Hypothalamus (tissue), 51 donors: ENCODE measurements around the gene HNRNPA3.
"Not testable (repeated sequence)": the region's sequence is repeated elsewhere in the genome, so short reads cannot be mapped to it uniquely, and the experiment has no call there.

Experiments used
- DNase-seq, 51 donors: peaks; one replicate each; lab custom pipeline; 2025; lab: John Stamatoyannopoulos, UW

The HNRNPA3 gene

DNA sequence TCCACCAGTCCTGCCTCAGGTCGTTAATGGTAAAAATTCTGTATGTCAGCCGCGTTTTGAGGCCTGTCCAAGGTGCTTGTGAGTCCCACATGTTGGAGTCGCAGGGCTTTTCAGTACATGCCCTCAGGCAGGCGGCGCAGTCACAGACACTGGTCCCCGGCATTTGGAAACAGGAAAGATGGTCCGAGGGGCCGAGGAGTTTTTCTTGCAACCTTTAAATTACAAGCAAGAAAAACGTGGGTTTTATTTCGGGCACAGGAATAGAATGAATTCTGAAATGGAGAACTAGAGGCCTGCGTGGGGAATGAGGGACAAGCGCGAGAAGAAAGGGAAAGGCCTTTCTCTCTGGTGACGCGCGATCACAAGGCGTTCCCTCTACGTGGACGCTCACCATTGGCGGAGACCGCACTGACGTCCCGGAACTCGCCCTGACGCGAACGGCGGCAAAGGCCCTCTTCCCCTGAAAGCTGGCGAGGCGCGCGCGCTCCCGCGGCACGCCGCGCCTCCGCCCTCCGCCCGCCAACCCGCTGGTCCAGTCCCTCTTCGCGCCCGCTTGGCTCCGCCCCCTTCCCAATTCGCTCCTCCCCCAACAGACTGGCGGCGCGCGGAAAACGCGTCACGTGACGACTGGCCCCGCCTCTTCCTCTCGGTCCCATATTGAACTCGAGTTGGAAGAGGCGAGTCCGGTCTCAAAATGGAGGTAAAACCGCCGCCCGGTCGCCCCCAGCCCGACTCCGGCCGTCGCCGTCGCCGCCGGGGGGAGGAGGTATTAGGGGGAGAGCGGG lies at the start of gene HNRNPA3:
HNRNPA3 (plus strand) TSS at position 689 of the 785 bp plus-strand sequence; CDS start at position 695, 6 bp downstream.
- peak; percentile 89 to 100 (median 99) for DNase-seq

GRCh38 chr2:177164131-177164530 lies 48.5 kb upstream of the HNRNPA3 start:
- no peak for DNase-seq

DNA sequence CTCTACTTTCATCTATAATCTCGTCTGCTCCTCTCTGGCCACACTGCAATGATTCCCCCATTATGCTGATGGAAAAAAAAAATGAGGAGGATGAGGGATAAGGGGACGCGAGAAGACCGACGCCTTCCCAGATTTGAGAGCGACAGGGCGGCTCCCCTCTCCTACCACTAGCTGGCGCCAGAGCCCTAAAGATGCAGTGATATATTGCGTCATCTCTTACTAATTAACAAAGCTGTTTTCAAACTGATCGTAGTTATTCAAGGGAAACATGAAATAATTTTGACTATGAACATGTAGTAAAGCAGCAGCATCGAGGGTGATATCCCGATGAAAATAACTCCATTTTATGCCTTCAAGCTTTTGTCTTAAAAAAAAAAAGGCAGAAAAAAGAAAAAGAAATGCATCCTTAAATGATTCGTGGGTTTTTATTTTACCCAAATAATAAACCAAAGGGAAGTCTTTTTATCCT lies 48.0 kb upstream of the HNRNPA3 start:
- DNase-seq = peak in 50 of 51 donors; percentile 10 to 94 (median 71)

GRCh38 chr2:177165061-177165583 lies 47.5 kb upstream of the HNRNPA3 start:
- DNase-seq = peak in 33 of 51 donors; percentile 4 to 84 (median 38)

- peak in 11 of 51 donors; percentile 9 to 68 (median 16) for DNase-seq
Measured at GRCh38 chr2:177165721-177166711, 46.6 kb upstream of the HNRNPA3 start.

- no peak for DNase-seq
Measured at GRCh38 chr2:177169810-177170514, 42.6 kb upstream of the HNRNPA3 start.

- DNase-seq = no peak
Measured at GRCh38 chr2:177171418-177171865, 41.2 kb upstream of the HNRNPA3 start.

DNA sequence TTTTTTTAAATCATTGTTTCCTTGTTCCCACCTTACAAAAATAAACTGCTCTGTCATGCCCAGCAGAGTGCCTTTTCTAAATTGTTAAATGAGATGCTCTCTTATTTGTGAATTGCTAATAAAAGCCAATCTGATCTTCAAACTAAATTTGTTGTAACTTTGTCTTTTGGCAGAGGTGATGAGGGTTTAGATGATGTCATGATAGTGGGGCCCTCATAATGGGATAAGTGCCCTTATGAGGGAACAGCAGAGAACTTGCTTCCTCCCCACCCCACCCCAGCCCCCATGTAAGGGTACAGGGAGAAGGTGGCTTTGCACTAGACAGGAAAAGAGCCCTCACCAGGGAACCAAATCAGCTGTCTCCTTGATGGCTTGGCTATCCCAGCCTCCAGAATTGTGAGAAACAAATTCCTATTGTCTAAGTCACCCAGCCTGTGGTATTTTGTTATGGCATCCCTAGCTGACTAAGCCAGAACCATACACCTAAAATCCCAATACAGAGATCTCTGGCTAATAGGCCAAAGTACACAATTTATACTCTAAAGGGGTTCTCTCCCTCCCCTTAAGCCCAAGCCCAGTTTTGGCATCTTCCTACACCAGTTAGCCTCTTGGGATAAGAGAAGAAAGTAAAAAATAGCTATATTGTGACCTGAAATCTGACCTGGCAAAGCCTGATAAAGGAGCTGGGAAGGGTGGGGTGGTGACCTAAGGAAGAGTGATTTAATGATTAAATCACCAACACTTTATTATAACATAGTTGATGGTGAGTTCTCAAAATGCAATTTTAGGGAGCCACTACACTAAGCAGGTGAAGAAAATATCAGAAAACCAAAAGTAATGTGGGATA lies 40.3 kb upstream of the HNRNPA3 start:
- DNase-seq = no peak

DNA sequence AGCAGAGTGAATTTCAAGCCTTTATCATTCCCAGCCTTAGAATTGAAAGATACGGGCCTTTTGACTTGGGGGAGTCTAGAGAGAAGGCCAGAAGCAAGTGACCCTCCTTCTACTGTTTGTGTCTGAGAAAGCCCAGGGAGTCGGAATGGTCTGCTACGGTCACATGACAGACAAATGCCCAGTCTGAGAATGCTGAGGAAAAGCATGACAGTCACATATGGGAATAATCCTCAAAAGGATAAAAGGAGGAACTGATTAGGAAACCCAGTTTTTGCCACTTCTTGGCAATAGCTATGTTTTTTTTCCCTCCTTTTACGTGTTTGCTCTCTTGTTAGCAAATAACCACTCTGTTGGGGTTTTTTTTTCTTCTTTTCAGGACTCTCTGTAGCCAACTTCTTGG lies 38.1 kb upstream of the HNRNPA3 start:
- no peak for DNase-seq

GRCh38 chr2:177175917-177176668 lies 36.5 kb upstream of the HNRNPA3 start:
- DNase-seq = no peak

DNA sequence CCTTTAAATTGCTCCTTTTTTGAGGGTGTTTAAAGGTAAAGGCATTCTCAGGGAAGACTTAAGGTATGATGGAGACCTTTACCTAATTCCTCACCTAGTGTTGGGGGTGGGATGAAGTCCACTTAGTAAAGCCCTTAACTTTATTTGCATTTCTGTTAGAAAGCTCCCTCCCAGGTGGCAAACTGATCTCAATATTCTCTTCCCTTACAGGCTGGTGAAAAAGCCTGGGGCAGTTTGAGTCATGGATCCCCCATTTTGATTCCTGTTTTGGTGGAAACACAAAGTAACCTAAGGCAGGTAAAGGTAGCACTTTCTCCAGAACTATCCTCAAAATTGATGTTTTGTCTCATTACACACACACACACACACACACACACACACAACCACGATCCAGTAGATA lies 33.8 kb upstream of the HNRNPA3 start:
- DNase-seq = no peak

DNA sequence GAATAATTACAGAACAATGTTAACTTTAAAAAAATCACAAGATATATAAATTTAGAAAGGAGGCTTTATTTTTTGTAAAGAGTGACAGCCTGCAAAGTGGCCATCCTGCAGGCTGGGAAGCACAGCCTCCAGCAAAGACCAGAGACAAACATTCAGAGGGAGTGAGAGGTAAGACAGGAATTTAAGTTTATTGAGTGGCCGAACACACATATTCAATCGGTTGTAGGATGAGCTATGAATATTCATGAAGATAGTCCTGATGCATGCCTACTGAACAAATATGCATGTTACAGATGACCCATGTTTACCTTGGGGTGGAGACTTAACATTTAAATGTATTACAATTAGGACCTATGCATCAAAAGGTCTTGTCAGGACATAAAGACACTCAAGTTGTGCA lies 33.4 kb upstream of the HNRNPA3 start:
- no peak for DNase-seq

DNA sequence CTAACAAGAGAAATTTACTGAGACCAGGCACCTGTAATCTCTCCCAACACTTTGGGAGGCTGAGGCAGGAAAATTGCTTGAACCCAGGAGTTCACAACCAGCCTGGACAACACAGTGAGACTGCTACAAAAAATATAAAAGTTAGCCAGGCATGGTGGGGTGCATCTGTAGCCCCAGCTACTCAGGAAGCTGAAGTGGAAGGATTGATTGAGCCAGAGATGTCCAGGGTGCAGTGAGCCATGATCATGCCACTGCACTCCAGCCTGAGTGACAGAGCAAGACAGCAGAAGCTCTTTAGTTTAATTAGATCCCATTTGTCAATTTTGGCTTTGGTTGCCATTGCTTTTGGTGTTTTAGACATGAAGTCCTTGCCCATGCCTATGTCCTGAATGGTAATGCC lies 32.9 kb upstream of the HNRNPA3 start:
- not testable (repeated sequence) for DNase-seq

DNA sequence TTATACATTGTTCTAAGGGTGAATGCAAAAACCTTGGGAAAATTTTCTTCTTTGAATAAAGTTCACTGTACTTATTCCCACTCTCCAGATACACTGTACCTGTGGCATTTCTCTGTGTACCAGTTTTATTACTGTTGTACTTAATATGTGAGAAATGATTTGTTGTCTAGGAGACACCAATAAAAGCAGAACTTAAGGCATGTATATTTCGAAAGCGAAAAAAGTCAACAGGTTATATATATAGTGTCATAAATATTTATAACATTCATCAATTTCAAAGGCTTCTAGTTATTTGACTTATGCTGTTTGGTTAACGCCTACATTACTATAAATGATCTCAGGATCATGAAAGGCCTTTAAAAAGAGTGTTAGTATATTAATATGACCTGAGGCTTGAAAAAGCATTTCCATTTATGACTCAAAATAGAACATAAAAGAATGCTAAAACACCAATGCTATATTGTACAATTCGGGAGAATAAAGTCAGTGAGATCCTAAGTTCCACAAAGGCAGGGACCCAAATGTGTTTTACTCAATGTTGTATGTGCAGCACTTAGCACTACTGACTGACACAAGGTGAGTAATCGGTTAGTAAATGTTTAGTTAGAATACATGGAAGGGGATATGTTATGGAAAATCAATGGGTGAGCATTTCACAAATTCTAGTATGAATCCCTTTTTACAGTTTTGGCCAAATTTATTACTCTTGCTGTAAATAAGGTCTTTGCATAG lies 32.2 kb upstream of the HNRNPA3 start:
- DNase-seq = no peak

DNA sequence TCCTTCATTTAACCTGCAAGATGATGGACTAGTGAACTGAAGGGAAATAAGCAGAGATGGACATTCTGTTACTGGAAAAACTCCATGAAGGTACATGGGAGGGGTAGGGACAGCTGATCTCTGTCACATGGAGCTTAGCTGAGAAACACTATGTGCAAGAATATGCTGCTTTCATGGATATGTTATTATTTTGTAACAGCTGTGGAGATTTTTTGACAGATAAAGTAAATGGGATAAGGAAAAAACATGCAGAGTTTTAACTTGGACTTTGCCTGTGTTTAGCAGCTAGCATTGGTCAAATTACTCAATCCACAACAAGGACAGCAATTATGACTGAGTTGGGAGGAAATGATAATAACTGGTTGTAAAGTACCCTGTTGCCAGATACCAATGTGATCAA lies 28.7 kb upstream of the HNRNPA3 start:
- DNase-seq = no peak

GRCh38 chr2:177184606-177185005 lies 28.0 kb upstream of the HNRNPA3 start:
- no peak for DNase-seq

DNA sequence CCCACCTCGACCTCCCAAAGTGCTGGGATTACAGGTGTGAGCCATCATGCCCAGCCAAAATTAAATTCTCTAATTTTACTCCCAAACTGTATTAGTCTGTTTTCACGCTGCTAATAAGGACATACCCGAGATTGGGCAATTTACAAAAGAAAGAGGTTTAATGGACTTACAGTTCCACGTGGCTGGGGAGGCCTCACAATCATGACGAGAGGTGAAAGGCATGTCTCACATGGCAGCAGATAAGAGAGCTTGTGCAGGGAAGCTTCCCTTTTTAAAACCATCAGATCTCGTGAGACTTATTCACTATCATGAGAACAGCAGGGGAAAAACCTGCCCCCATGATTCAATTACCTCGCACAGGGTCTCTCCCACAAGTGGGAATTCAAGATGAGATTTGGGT lies 26.6 kb upstream of the HNRNPA3 start:
- DNase-seq = not testable (repeated sequence)
